Left cardiac atrium (tissue), 4 donors: ENCODE results near the gene ALG12. TPM values are rescaled to one million over a fixed set of nuclear protein-coding genes. Genes with fewer than 3 reads are reported as not detected.

Source experiments
- ATAC-seq, 2 donors: fragments of 200-7000 bp; cut with Tn5 transposase; one replicate each; pipeline ENCODE4 v1.9.1; 2020; ENCODE audit warnings: mild to moderate bottlenecking in 2 of 2, moderate library complexity in 2 of 2
- DNase-seq: peaks from one replicate; pipeline ENCODE4 v3.0.0-alpha.2; 2020
- intact Hi-C, 2 donors: fragments of 100-400 bp; cut with DNase I; formaldehyde crosslinking; loops; one replicate each; pipeline versions ENCODE4 v1.14.1 to v1.15.1; 2022 to 2023
- total RNA-seq, 2 donors: library from RNA; stranded (reverse); fragmentation: NEBNext Ultra II Directional; extraction: Animal tissue kit (Norgen Biotek cat#: 25700); gene quantifications; one replicate each; pipeline ENCODE4 v1.2.1, GENCODE V29; 2021
- donor health status: DM: no; HTN: yes; CAD: no.
- donor health status: DM: no; HTN: yes; CAD: no; lungs with severe emphysema.
- donor health status: DM: yes; HTN: yes; CAD: no.
- donor health status: Dilated cardiomyopathy.

Gene ALG12
- total RNA-seq, 2 donors from 2014 or later = 15.3 to 15.9 TPM

- intact Hi-C loops = no loop called here
- DNase-seq (no peak), ATAC-seq (no peak)
Measured at GRCh38 chr22:49883294-49883640, 35.0 kb downstream of the ALG12 start.

DNA sequence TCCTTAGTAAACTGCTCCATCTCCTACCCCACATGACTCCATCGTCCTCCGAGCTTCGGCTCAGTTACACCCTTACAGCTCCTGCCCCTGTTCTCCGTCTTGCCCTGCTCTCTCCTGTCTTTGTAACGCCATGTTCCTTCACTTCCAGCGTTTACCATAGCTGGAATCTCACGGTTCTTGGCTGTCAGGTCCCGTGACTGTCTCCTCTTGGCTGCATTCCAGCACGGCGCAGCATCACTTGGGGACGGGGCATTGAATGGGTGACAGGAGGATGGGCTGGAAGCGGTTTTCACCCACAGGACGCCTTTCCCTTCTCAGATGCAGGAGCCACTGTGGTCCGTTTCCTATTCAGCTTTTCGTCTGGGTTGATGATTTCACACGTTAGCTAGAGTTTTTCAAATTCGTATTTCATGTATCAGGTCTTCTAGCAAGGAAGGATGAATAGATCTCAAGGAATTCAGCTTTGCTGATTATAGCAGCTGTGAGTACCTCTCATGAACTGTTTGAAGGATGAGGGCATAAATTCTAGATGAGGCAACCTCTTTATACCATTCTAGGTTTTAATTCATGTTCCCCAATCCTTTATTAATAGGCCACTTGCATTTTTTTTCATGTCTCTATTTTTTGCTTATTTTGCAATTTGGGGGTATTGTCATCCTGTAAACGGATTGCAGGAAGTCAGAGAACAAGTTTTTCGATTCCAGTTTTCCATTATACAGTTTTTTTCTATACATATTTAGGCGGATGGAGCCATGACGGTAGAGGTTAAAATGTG lies 35.5 kb downstream of the ALG12 start:
- intact Hi-C loops = no loop called here
- ATAC-seq = no peak

DNA sequence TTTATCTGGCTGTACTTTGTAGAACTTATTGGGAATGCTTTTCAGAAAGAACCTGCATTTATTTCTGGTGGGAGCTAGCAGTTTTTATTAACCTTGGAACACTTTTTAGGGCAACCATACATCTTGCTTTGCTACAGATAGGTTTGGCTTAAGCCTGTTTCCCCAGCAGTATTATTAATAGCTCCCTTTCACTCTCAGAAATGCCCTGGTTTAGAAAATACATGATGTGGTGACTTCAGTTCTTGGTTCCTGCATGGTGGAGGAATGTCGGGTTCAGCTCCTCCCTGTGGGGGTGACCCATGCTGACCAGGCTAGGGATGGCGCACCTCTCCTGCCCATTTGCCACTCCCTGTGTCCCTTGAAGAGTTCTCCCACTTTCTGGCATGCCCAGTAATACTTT lies 36.4 kb downstream of the ALG12 start:
- ATAC-seq (no peak), DNase-seq (no peak)
- intact Hi-C loops = no loop called here

More for the DNA sequence above, 35.5 kb downstream of the ALG12 start:
- no peak for DNase-seq

GRCh38 chr22:49880281-49880680 lies 38.0 kb downstream of the ALG12 start:
- DNase-seq (no peak), ATAC-seq (no peak)
- intact Hi-C loops = no loop called here

DNA sequence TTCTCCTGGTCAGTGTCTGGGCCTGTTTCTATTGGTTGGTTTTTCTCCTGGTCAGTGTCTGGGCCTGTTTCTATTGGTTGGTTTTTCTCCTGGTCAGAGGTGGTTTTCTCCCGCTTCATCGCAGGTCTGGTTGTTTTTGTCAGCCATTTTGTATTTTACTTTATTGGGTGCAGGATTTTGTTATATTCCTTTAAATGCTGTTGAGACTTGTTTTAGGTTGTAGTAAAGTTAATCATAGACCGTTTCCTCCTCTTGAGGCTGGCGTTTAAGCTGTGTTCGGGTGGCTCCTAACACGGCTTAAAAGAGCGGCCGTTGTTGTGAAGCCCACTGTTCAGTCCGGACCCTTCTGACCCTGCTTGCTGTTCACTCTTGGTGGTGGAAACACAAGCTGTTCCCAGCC lies 38.4 kb downstream of the ALG12 start:
- no peak for DNase-seq
- no peak for ATAC-seq
- intact Hi-C loops = no loop called here

DNA sequence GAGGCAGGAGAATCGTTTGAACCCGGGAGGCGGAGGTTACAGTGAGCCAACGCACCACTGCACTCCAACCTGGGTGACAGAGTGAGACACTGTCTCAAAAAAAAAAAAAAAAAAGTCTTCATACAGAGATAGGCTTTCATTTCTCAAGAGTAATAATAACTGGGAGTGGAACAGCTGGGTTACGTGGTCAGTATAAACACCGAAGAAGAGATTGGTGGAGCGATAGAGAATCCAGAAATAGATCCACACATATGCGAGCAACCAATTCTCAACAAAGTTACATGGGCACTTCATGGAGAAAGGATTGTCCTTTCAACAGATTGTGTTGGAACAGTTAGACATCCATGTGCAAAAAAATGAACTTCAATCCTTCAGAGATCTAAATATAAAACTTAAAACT lies 40.0 kb downstream of the ALG12 start:
- DNase-seq (no peak), ATAC-seq (no peak)

DNA sequence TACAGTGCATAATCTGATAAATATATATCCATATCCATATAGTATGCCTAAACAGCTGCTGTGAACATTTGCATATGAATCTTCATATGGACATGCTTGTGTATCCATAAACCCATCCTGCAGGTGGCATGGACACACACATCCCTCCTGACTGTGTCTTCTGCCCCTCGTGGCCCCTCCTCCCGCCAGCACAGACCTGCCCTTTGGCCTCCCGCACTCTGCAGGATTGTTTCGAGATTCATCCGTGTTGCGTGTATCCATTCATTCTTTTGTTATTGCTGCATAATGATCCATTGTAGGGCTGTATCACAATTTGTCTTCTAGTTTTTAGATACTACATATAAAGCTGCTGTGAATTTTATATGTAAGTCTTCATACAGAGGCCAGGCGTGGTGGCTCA lies 40.6 kb downstream of the ALG12 start:
- DNase-seq = no peak
- intact Hi-C loops = no loop called here
- ATAC-seq = no peak

More for the DNA sequence above, 40.0 kb downstream of the ALG12 start:
- intact Hi-C loops = no loop called here

DNA sequence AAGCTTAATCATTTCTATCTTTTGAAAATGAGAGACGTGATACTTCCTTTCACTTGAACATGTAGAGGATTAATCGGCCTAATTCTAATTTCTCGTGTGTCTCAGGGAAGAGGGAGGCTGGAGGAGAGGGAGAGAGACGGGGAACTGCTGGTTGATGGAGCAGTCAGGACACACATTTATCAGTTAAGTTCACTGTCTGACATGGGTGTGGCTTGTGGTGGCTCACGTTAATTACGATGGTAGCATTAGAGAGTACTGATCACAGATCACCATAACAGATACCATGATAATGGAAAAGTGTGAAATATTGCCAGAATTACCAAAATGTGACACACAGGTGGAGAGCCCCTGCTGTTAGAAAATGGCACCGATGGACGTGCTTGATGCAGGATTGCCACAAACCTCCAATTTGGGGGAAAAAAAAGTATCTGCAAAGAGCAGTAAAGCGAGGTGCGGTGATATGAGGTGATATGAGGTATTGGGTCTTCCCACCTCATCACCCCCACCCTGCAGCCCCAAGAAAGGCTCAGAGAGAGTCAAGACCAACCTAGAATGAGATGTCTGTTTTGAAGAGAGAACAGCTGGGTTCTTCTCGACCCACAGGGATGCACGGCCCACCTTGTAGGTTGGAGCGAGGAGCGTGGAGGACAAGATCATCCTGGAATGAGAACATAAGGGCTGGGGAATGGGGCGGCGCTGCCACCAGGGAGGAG lies 44.9 kb downstream of the ALG12 start:
- no peak for DNase-seq
- intact Hi-C loops = no loop called here
- ATAC-seq = no peak

DNA sequence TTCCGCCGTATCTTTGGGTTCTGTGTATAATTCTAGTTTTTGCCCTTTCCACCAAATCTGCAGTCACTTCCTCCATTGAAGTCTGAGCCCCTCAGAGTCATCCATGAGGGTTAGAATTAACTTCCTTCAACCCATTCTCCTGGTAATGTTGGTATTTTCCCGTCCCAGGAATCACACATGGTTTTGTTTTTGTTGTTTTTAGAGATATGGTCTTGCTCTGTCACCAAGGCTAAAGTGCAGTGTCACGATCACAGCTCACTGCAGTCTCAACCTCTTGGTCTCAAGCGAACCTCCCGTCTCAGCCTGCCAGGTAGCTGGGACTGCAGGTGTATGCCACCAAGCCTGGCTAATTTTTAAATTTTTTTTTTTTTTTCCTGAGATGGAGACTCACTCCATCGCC lies 45.9 kb downstream of the ALG12 start:
- ATAC-seq (no peak), DNase-seq (no peak)
- intact Hi-C loops = no loop called here

DNA sequence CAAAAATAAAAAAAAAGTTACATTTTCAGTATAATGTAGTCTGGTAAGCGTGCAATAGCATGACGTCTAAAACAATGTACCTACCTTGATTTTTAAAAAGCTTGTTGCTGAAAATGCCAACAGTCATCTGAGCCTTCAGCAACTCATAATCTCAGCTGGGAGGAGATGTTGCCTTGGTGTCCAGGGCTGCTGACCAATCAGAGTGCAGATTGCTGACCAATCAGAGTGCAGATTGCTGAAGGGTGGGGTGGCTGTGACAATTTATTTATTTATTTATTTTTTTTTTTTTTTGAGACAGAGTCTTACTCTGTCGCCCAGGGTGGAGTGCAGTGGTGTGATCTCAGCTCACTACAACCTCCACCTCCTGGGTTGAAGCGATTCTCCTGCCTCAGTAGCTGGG lies 46.8 kb downstream of the ALG12 start:
- no peak for DNase-seq

DNA sequence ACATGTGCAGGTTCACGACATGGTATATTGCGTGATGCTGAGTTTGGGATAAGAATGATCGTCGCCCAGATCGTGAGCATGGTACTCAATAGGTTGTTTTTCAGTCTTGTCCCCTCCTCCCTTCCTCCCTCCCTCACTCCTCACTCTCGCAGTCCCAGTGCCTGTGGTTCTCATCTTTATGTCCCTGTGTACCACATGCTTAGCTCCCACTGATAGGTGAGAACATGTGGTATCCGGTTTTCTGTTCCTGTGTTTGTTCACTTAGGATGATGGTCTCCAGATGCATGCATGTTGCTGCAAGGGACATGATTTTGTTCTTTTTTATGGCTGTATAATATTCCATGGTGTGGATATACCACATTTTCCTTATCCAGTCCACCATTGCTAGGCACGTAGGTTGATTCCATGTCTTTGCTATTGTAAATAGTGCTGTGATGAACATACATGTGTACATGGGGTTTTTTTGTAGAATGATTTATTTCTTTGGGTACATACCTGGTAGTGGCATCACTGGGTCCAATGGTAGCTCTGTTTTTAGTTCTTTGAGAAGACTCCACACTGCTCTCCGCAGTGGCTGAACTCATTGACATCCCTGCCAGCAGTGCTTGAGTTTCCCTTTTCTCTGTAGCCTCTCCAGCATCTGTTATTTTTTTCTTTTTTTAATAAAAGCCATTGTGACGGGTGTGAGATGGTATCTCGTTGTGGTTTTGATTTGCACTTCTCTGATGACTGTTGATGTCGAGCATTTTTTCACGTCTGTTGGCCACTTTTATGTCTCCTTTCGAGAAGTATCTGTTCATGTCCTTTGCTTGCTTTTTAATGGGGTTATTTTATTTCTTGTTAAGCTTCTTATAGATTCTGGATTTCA lies 48.2 kb downstream of the ALG12 start:
- intact Hi-C loops = no loop called here
- peak in 1 of 2 donors; percentile 34 for ATAC-seq

More for the DNA sequence above, 46.8 kb downstream of the ALG12 start:
- no peak for ATAC-seq
- intact Hi-C loops = no loop called here

GRCh38 chr22:49869086-49869830 lies 49.0 kb downstream of the ALG12 start:
- ATAC-seq = no peak
- DNase-seq = no peak
- intact Hi-C loops = no loop called here

More for the DNA sequence above, 48.2 kb downstream of the ALG12 start:
- DNase-seq = no peak

DNA sequence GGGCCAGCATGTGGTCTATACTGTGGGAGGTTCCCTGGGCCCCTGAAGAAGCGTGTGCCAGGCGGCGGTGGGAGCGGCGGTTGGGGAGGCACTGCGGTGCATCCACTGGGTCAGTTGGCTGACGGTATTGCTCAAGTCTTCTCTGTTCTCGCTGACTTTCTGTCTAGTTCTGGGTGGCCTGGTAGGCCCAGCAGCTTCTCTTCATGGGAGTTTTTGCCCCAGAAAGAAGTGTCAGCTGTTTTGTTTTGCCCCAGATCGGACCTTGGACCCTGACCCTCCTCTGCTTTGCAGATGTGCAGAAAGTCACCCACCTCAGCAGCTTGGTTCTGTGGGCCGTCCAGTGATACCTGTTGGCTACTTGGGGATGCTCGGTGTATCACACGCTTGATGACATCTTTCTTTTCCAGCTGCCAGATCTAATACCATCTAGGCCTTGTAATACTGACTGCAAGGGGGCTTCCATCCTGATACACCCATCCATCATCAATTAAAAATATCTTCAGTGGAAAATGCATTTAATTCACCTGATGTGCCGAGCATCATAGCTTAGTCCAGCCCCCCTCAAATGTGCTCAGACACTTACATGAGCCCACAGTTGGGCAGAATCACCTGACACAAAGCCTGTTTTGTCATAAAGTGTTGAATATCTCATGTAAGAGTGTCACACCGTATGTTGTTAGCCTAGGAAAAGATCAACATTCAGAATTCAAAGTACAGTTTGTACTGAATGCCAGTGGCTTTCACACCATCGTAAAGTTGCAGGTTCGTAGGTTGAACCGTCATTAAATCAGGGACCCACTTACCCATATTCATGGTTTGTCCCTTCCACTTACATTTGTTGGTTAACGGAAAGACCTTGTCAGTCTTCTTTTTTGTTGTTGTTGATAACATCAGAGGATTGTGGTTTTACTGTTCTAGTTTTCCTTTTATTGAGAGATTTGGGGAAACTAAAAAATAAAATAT lies 50.7 kb downstream of the ALG12 start:
- ATAC-seq = no peak
- intact Hi-C loops = no loop called here

GRCh38 chr22:49866646-49867045 lies 51.6 kb downstream of the ALG12 start:
- no peak for ATAC-seq
- DNase-seq = no peak
- intact Hi-C loops = no loop called here

More for the DNA sequence above, 50.7 kb downstream of the ALG12 start:
- DNase-seq = no peak

GRCh38 chr22:49866134-49866533 lies 52.1 kb downstream of the ALG12 start:
- no peak for DNase-seq
- ATAC-seq = no peak
- intact Hi-C loops = no loop called here

DNA sequence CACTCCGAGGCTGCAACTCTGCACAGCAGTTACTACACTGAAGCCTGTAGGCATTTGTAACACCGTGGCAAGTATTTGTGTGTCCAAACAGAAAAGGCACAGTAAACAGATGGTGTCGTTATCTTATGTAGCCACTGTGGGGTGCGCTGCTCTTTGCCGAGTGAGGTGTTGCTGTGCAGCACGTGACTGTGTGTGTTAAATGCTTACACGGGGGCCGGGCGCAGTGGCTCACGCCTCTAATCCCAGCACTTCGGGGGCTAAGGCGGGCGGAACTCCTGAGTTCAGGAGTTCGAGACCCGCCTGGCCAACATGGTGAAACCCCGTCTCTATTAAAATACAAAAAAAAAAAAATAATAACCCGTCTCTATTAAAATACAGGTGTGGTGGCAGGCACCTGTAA lies 53.1 kb downstream of the ALG12 start:
- DNase-seq = no peak
- no peak for ATAC-seq
- intact Hi-C loops = no loop called here

DNA sequence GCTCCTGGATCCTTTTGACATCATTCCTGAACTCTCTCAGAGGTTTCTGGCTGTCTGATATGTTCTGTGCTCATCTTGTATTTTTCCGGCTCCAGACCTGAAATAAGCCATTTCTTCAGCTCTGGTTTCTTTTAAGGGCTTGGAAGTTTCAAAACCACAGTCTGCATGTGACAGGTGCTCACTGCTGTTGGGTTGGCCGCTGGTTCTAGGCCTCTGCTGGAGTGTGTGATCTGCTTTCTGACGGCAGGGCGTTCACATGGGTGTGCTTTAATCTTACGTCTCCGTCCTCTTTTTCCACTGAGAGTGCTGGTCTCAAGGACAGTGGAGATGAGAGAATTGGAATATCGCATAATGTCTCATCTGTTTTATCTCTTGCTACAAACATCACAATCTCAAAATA lies 54.3 kb downstream of the ALG12 start:
- ATAC-seq (no peak), DNase-seq (no peak)
- intact Hi-C loops = no loop called here

- DNase-seq (no peak), ATAC-seq (peak; percentile 50 to 74)
- intact Hi-C loops = no loop called here
Measured at GRCh38 chr22:49862496-49862776, 55.8 kb downstream of the ALG12 start.
